ENCODE results near the gene NUP133.

- no peak for TF ChIP-seq CTCF (IDR thresholded peaks at IDR 0.05)
- TF ChIP-seq POLR2A (IDR thresholded peaks at IDR 0.05) = no peak
Observed at GRCh38 chr1:229392936-229393335, 115.2 kb downstream of the NUP133 start.

Data from thyroid gland (tissue), 4 donors.